ENCODE data around the gene INPP5D.

The INPP5D gene

DNA sequence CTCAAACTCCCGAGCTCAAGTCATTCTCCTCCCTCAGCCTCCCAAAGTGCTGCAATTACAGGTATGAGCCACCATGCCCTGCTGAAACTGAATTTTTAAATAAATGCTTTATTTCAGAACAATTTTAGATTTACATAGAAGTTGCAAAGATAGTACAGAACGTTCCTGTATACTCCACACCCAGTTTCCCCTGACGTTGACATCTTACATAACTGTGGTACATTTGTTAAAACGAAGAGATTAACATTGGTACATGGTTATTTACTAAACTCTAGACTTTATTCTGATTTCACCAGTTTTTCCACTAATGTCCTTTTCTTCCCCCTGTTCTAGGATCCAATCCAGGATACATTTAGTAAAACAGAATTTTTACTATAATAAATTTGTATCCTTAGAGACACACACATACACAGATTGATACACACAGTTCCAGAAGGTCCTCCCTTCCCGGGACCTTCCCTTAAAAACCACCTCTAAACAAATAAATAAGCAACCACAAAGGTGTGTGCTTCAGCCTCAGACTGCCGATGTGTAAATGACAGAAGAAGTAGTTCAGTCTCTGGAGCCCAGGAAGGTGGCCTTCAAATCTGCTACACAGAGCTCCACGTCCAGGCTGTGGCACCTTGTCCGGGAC, 20.8 kb upstream of the INPP5D start:
- TF ChIP-seq, protein P1, sequence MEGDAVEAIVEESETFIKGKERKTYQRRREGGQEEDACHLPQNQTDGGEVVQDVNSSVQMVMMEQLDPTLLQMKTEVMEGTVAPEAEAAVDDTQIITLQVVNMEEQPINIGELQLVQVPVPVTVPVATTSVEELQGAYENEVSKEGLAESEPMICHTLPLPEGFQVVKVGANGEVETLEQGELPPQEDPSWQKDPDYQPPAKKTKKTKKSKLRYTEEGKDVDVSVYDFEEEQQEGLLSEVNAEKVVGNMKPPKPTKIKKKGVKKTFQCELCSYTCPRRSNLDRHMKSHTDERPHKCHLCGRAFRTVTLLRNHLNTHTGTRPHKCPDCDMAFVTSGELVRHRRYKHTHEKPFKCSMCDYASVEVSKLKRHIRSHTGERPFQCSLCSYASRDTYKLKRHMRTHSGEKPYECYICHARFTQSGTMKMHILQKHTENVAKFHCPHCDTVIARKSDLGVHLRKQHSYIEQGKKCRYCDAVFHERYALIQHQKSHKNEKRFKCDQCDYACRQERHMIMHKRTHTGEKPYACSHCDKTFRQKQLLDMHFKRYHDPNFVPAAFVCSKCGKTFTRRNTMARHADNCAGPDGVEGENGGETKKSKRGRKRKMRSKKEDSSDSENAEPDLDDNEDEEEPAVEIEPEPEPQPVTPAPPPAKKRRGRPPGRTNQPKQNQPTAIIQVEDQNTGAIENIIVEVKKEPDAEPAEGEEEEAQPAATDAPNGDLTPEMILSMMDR (conservative IDR thresholded peaks at IDR 0.05; ENCODE audit: low read depth, low read length), result no peak
- DNase-seq (ENCODE audit: low read depth), result no peak
- H3K4me3 ChIP-seq (ENCODE audit: low read depth, low read length), result no peak overlapping the region

DNA sequence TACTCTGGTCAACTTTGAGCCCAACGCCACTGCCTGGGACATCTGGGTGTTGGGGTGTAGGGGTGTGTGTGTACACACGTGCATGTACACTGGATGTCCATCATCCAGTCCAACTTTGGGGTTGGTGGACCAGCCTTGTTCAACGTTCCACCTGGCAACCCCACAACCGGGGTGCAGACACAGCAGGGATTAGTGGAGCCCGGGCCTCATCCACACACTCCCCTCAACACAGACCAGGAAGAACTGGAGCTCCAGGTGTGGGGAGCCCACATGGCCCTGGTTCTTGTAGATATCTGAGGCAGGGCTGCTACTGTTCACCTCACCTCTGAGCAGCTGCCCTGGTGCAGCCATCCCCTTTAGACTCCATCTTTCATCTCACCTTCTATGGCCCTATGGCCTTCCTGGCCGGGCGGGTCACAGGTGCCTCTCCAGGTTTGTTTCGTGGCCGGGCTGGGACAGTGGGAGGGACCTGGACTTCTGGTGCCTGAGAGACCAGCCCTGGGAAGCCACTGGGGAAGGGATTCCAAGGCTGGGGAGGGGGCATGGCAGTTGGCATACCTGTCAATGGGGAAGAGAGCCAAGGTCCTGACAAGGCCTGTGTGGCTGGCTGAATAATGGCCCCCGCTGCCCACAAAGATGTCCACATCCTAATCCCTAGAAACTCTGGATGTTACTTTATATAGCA, 20.2 kb upstream of the INPP5D start:
- TF ChIP-seq, protein P1 (conservative IDR thresholded peaks at IDR 0.05; ENCODE audit: low read depth, low read length), result no peak
- no peak overlapping the region for H3K4me3 ChIP-seq (ENCODE audit: low read depth, low read length)
- DNase-seq (ENCODE audit: low read depth), result no peak

DNA sequence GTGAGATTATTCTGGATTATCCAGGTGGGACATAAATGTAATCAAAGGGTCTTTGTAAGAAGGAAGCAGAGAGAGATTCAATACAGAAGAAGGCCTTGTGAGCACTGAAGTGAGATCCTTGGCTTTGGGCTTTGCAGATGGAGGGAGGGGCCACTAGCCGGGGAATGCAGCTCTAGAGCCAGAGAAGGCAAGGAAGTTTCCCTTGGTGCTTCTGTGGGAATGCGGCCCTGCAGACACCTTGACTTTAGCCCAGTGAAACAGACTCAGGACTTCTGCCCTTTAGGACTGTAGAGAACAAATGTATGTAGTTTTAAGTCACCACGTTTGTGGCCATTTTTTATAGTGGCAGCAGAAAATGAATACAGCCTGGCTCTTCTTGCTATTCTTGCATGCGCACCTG, 19.6 kb upstream of the INPP5D start:
- no peak overlapping the region for H3K4me3 ChIP-seq (ENCODE audit: low read depth, low read length)
- TF ChIP-seq, protein P1 (conservative IDR thresholded peaks at IDR 0.05; ENCODE audit: low read depth, low read length), result no peak
- DNase-seq (ENCODE audit: low read depth), result no peak

DNA sequence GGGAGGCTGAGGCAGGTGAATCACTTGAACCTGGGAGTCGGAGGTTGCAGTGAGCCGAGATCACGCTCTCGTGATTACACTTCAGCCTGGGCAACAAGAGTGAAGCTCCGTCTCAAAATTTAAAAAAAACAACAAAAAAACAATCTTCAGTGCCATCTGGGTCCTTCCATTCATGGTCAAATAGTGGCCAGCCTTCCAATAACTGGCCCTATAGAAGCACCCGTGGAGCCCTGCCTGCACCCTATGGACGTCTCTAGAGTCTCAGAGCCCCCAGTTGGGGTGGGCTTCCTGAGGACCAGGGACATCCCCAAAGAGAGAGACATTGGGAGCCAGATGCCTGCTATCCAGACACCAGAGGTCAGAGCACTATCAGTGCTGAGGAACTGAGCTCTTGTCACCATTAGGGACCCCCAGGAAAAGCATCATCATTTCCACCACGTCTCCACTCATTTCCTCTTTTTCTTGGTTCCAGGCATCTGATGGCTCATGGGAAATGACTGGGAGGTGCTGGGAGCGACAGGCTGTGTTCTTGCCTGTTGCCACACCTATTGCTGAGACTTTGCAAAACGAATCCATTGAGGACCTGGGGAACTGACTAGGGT, 18.3 kb upstream of the INPP5D start:
- no peak for DNase-seq (ENCODE audit: low read depth)
- H3K4me3 ChIP-seq (ENCODE audit: low read depth, low read length), result no peak overlapping the region
- TF ChIP-seq, protein P1 (conservative IDR thresholded peaks at IDR 0.05; ENCODE audit: low read depth, low read length), result no peak

DNA sequence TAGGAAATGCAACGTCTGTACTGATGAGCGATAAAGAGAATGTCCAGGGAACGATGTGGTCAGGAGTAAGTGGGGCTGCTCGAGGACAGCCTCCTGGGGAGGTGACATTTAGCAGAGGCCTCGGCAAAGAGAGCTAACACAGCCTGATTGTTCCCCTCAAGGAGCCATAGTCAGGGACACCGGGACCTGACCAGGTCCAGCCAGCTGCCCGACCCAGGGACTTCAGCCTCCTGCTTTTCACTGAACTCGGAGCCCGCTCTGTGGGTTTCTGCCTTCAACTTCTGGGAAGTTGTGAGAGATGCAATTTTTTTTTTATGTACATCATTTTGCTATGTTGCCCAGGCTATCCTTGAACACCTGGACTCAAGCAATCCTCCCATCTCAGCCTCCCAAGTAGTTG, 17.6 kb upstream of the INPP5D start:
- TF ChIP-seq, protein P1 (conservative IDR thresholded peaks at IDR 0.05; ENCODE audit: low read depth, low read length), result no peak
- no peak for DNase-seq (ENCODE audit: low read depth)
- H3K4me3 ChIP-seq (ENCODE audit: low read depth, low read length), result no peak overlapping the region

DNA sequence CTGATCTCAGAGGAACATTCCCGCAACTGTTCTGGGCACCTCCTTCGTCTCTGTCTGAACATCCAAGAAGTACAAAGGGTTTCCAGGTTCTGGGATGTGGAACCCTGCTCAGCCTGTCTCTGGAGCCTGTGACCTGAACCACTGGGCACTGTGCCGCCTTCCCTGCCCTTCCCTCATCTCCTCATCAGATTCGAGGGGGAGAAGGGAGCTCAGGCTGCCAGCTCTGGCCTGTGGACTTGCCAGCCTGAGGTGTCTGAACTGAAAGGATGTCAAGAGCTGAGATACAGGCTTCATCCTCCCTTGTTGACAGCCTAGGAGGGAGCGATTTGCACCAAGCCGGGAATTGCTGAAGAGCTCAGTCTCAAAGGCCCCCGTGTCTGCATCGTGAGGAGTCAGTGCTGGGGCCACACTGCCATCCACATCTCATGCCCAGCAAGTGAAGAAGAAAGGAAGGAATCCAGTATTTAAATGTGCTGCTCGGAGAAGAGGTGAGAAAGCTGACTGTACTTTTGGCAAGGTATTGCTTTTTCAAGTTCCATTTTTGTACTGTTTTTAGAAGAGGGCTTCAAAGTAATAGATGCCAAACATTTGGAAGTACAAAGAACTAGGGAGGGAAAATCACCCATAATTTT, 15.1 kb upstream of the INPP5D start:
- no peak overlapping the region for H3K4me3 ChIP-seq (ENCODE audit: low read depth, low read length)
- DNase-seq (ENCODE audit: low read depth), result no peak
- TF ChIP-seq, protein P1 (conservative IDR thresholded peaks at IDR 0.05; ENCODE audit: low read depth, low read length), result no peak

Data from choroid plexus epithelial cell (primary cell).